HepG2 (cell line): Measurements from ENCODE around the gene CRTC2. TPM values are rescaled to one million over a fixed set of nuclear protein-coding genes. Genes with fewer than 3 reads are reported as not detected.
A peak's percentile ranks its signal among the peaks of the same experiment; 100 is the strongest.

Source experiments
- BCL3 ChIP-seq: sonication (generic); formaldehyde crosslinking; IDR thresholded peaks from 2 replicates; pipeline ENCODE4 v1.5.1; 2020; ENCODE audit warnings: mild to moderate bottlenecking, missing genetic modification reagents, moderate library complexity
- CEBPG ChIP-seq: IDR thresholded peaks from 2 replicates; pipeline ENCODE4 v1.6.1; 2016
- JUND ChIP-seq: sonication (generic); formaldehyde crosslinking; IDR thresholded peaks from 2 replicates; pipeline ENCODE4 v1.8.0; 2022; ENCODE audit warnings: mild to moderate bottlenecking, missing genetic modification reagents
- MEF2D ChIP-seq: sonication (generic); formaldehyde crosslinking; IDR thresholded peaks from 2 replicates; pipeline ENCODE4 v1.5.1; 2020; ENCODE audit warnings: mild to moderate bottlenecking, missing genetic modification reagents
- POLR2A ChIP-seq, 2 experiments: IDR thresholded peaks; 2 replicates each; pipeline ENCODE4 v1.6.1; 2011; ENCODE audit warnings: low read depth in 2 of 2, low read length in 2 of 2, mild to moderate bottlenecking in 1 of 2, moderate library complexity in 1 of 2; ENCODE audit not compliant: insufficient read depth in 1 of 2
- ZBTB21 ChIP-seq: sonication (generic); formaldehyde crosslinking; IDR thresholded peaks from 2 replicates; pipeline ENCODE4 v1.4.0; 2020; ENCODE audit warnings: missing genetic modification reagents
- ZNF263 ChIP-seq: sonication (generic); formaldehyde crosslinking; IDR thresholded peaks from 2 replicates; pipeline ENCODE4 v1.4.0; 2020; ENCODE audit warnings: missing genetic modification reagents
- ZNF501 ChIP-seq: sonication (generic); formaldehyde crosslinking; IDR thresholded peaks from 2 replicates; pipeline ENCODE4 v1.5.1; 2020; ENCODE audit warnings: mild to moderate bottlenecking, moderate library complexity, missing genetic modification reagents
- ZNF660 ChIP-seq: sonication (generic); formaldehyde crosslinking; IDR thresholded peaks from 2 replicates; pipeline ENCODE4 v1.5.1; 2020; ENCODE audit warnings: mild to moderate bottlenecking, low read depth, missing genetic modification reagents, borderline replicate concordance
- ZNF687 ChIP-seq: sonication (generic); formaldehyde crosslinking; IDR thresholded peaks from 2 replicates; pipeline ENCODE4 v1.5.1; 2020; ENCODE audit warnings: mild to moderate bottlenecking, missing genetic modification reagents, moderate library complexity
- ZNF766 ChIP-seq: sonication (generic); formaldehyde crosslinking; IDR thresholded peaks from 2 replicates; pipeline ENCODE4 v1.5.0; 2020; ENCODE audit warnings: missing genetic modification reagents, borderline replicate concordance
- polyA plus RNA-seq, 8 experiments: library from polyadenylated mRNA; depleted of rRNA in 3 of 8; stranded (reverse) in 7 of 8; unstranded in 1 of 8; fragments of >200 nt; fragmentation: Illumina TruSeq in 4 of 8; extraction: Trizol in 4 of 8; gene quantifications; 2 replicates each; pipeline versions ENCODE4 v1.2.1 to v1.2.3, GENCODE V29; 2011 to 2016; ENCODE audit warnings: low read depth in 4 of 8, missing spikeins in 1 of 8, mixed read lengths in 1 of 8; ENCODE audit not compliant: insufficient read depth in 1 of 8
- total RNA-seq, 5 experiments: library from RNA; depleted of rRNA; stranded (reverse); fragments of >200 nt; fragmentation: Illumina TruSeq; extraction: Trizol; gene quantifications; 2 replicates each; pipeline ENCODE4 v1.2.3, GENCODE V29; 2016; ENCODE audit warnings: low read depth in 1 of 5
- TF ChIP-seq, protein P1 (sequence below): sonication (generic); formaldehyde crosslinking; IDR thresholded peaks from one replicate; pipeline ENCODE4 v1.5.1; 2020; ENCODE audit warnings: mild to moderate bottlenecking, missing genetic modification reagents; ENCODE audit errors: not compliant biosample characterization
- TF ChIP-seq, protein P2 (sequence below): sonication (generic); formaldehyde crosslinking; IDR thresholded peaks from 2 replicates; pipeline ENCODE4 v1.5.1; 2020; ENCODE audit warnings: mild to moderate bottlenecking, moderate library complexity, missing genetic modification reagents

Gene CRTC2
- total and polyA plus RNA-seq, 2 of the 13 experiments (the other 11 are each of a cell fraction or from before 2014, with no cell fraction given) = 6.1 to 26.7 TPM

DNA sequence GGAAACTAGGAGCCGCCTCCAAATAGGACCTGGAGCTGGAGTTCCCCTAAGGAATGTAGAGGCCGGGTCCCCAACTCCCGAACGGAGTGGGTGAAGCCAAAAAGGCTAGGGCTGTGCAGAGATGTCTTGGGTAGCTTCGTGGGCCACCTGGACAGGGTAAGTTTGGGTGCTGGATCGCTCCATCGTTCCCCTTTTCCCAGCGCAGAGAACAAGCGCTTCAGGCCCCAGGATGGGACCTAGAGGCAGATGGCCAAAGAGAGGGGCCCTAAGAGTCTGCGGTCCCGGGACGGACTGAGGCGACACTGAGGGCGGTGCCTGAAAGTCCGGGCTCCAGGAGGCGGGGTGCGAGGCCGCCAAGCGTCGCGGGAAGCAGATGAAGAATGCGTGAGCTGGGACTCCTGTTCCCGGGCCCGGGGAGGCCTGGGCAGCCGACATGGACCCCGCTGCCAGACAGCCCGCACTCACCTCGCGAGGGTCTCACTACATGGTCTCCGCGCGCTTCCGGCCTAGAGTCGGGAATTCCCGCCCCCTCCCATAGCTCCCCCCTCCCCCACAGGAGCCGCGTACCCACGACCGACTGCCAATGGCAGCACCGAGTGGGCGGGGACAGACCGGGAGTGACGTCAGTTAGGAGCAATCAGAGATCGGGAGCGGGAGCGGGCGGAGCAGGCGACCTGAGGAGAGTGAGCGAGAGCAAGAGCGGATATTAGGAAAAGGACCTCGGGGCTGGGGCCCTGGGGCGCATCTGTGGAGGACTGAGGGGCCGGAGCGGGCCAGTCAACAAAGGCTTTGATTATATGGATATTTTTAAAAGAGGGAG, 4.8 kb upstream of the CRTC2 start, which contains the start of gene SLC39A1 (continued):
- TF ChIP-seq, protein P1, sequence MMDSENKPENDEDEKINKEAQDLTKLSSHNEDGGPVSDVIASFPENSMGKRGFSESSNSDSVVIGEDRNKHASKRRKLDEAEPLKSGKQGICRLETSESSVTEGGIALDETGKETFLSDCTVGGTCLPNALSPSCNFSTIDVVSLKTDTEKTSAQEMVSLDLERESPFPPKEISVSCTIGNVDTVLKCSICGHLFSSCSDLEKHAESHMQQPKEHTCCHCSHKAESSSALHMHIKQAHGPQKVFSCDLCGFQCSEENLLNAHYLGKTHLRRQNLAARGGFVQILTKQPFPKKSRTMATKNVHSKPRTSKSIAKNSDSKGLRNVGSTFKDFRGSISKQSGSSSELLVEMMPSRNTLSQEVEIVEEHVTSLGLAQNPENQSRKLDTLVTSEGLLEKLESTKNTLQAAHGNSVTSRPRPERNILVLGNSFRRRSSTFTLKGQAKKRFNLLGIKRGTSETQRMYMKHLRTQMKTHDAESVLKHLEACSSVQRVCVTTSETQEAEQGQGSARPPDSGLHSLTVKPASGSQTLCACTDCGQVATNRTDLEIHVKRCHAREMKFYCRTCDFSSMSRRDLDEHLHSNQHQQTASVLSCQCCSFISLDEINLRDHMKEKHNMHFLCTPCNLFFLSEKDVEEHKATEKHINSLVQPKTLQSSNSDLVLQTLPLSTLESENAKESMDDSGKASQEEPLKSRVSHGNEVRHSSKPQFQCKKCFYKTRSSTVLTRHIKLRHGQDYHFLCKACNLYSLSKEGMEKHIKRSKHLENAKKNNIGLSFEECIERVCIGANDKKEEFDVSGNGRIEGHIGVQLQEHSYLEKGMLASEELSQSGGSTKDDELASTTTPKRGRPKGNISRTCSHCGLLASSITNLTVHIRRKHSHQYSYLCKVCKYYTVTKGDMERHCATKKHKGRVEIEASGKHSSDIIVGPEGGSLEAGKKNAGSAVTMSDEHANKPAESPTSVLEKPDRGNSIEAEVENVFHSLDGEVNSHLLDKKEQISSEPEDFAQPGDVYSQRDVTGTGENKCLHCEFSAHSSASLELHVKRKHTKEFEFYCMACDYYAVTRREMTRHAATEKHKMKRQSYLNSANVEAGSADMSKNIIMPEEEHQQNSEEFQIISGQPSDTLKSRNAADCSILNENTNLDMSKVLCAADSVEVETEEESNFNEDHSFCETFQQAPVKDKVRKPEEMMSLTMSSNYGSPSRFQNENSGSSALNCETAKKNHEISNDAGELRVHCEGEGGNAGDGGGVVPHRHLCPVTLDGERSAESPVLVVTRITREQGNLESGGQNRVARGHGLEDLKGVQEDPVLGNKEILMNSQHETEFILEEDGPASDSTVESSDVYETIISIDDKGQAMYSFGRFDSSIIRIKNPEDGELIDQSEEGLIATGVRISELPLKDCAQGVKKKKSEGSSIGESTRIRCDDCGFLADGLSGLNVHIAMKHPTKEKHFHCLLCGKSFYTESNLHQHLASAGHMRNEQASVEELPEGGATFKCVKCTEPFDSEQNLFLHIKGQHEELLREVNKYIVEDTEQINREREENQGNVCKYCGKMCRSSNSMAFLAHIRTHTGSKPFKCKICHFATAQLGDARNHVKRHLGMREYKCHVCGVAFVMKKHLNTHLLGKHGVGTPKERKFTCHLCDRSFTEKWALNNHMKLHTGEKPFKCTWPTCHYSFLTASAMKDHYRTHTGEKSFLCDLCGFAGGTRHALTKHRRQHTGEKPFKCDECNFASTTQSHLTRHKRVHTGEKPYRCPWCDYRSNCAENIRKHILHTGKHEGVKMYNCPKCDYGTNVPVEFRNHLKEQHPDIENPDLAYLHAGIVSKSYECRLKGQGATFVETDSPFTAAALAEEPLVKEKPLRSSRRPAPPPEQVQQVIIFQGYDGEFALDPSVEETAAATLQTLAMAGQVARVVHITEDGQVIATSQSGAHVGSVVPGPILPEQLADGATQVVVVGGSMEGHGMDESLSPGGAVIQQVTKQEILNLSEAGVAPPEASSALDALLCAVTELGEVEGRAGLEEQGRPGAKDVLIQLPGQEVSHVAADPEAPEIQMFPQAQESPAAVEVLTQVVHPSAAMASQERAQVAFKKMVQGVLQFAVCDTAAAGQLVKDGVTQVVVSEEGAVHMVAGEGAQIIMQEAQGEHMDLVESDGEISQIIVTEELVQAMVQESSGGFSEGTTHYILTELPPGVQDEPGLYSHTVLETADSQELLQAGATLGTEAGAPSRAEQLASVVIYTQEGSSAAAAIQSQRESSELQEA (CRISPR knock-in tag) = peak; percentile 45
- TF ChIP-seq BCL3 (CRISPR knock-in tag) (no peak), ZNF687 (CRISPR knock-in tag) (peak; percentile 71), JUND (CRISPR knock-in tag) (0 out of 2 replicates have a peak, but pooled peaks have one; percentile 45), ZNF501 (CRISPR knock-in tag) (peak; percentile 76; the same call in 1 of the 2 replicates), ZNF263 (CRISPR knock-in tag) (peak; percentile 45), CEBPG (no peak), ZNF660 (CRISPR knock-in tag) (no peak), ZNF766 (CRISPR knock-in tag) (0 out of 2 replicates have a peak, but pooled peaks have one; percentile 20), MEF2D (CRISPR knock-in tag) (0 out of 2 replicates have a peak, but pooled peaks have one; percentile 48), POLR2A (IDR thresholded peaks at IDR 0.05; ENCODE audit: insufficient read depth in 1 of 2, low read depth in 2 of 2, low read length in 2 of 2) (peak; percentile 77 to 83), ZBTB21 (CRISPR knock-in tag) (no peak)
- TF ChIP-seq, protein P2, sequence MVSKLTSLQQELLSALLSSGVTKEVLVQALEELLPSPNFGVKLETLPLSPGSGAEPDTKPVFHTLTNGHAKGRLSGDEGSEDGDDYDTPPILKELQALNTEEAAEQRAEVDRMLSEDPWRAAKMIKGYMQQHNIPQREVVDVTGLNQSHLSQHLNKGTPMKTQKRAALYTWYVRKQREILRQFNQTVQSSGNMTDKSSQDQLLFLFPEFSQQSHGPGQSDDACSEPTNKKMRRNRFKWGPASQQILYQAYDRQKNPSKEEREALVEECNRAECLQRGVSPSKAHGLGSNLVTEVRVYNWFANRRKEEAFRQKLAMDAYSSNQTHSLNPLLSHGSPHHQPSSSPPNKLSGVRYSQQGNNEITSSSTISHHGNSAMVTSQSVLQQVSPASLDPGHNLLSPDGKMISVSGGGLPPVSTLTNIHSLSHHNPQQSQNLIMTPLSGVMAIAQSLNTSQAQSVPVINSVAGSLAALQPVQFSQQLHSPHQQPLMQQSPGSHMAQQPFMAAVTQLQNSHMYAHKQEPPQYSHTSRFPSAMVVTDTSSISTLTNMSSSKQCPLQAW = peak; percentile 65; the same call in 1 of the 2 replicates
